Fibroblast of the aortic adventitia (primary cell): Measurements from ENCODE around the gene CRNKL1. TPM values are rescaled to one million over a fixed set of nuclear protein-coding genes. Genes with fewer than 3 reads are reported as not detected.
A peak's percentile ranks its signal among the peaks of the same experiment; 100 is the strongest.

Experiments used
- DNase-seq: peaks from one replicate; pipeline ENCODE4 v3.0.0-alpha.2; 2010; ENCODE audit warnings: low read depth
- H3K4me3 ChIP-seq: 2 replicates; pipeline ENCODE4 v1.5.1; 2011; ENCODE audit warnings: low read depth, mild to moderate bottlenecking, control low read depth, low read length, moderate library complexity
- total RNA-seq: library from RNA; depleted of rRNA; stranded (reverse); fragments of >200 nt; gene quantifications from 2 replicates; pipeline ENCODE4 v1.2.3, GENCODE V29; 2012; ENCODE audit warnings: low replicate concordance
- TF ChIP-seq, protein P1 (sequence below): IDR thresholded peaks from 2 replicates; pipeline ENCODE4 v1.5.1; 2011; ENCODE audit warnings: mild to moderate bottlenecking, low read length, control low read depth, inconsistent platforms; ENCODE audit not compliant: insufficient read depth

The CRNKL1 gene
- total RNA-seq, 1 donor, result 31.2 TPM

DNA sequence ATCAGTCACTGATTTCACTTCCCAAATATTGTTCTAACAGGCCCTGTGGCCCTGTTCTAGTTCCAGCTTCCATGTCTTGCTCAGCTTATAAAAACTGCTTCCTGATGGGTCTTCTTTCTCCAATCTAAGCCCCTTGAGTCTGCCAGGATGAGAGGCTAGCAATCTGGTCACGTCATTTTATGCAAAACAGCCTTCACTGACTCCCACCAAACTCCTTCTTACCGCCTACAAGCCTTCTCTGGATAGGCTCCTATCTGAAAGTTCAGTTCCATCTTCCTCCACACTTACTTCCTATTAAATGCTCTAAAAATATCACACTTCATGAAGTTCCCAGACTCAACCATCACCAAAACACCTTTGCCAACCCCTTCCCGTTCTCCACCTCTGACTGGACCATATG, 15.5 kb downstream of the CRNKL1 start:
- DNase-seq, result no peak
- H3K4me3 ChIP-seq, result no peak overlapping the region
- TF ChIP-seq, protein P1, sequence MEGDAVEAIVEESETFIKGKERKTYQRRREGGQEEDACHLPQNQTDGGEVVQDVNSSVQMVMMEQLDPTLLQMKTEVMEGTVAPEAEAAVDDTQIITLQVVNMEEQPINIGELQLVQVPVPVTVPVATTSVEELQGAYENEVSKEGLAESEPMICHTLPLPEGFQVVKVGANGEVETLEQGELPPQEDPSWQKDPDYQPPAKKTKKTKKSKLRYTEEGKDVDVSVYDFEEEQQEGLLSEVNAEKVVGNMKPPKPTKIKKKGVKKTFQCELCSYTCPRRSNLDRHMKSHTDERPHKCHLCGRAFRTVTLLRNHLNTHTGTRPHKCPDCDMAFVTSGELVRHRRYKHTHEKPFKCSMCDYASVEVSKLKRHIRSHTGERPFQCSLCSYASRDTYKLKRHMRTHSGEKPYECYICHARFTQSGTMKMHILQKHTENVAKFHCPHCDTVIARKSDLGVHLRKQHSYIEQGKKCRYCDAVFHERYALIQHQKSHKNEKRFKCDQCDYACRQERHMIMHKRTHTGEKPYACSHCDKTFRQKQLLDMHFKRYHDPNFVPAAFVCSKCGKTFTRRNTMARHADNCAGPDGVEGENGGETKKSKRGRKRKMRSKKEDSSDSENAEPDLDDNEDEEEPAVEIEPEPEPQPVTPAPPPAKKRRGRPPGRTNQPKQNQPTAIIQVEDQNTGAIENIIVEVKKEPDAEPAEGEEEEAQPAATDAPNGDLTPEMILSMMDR, result no peak

DNA sequence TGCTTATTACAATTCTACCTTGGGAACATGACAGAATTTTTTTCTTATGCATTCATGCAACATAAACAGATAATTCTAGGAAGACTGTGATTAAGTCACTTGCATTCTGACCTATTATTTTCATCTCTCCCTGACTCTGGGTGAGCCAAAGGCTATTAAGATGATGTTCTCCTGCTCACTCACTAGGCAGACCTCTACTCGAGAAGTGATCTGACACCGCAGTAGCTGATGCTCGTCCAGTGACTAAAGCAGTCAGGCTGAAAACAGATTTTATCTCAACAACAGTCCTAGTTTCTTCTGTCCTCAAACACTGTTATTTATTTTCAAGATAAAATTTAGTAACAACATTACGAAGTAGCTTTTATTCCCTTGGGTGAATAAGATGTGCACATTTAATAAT, 17.8 kb downstream of the CRNKL1 start:
- H3K4me3 ChIP-seq, result no peak overlapping the region
- no peak for DNase-seq
- TF ChIP-seq, protein P1, result no peak

DNA sequence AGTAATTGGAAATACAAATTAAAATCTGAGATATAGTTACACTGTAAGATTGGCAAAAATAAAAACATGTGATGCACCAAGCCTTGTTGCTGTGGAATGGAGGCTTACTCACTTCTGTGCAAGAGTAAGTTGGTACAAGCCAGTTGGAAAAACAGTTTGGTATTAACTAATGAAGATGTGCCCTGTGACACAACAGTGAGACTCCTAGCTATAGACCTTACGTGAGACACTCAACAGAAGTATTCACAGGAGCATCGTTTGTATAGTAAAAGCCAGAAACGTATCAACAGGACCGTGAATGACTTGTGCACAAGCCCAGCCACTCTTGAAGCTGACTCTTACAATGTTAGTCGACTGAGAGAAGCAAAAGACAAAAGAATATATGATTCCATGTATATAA, 20.5 kb downstream of the CRNKL1 start:
- H3K4me3 ChIP-seq, result no peak overlapping the region
- TF ChIP-seq, protein P1, result no peak
- DNase-seq, result no peak

DNA sequence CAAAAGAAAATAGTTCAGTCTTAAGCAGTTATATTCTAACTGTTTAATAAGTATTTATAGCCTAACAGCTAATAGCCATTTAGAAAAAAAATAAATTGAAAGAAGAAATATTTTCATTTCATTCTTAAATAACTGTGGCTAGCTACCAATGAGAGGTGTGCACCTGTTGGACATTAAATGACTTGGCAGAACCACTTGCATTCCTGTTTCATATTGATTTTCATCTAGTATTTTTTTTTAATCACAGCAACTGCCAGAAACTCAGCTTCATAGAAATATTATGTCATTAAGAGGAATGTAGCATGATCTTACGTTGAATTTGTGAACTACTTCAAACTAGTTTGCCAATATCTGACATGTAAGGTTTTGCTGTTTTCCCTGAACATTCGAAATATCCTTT, 25.0 kb downstream of the CRNKL1 start:
- DNase-seq, result no peak
- H3K4me3 ChIP-seq, result no peak overlapping the region
- TF ChIP-seq, protein P1, result no peak

DNA sequence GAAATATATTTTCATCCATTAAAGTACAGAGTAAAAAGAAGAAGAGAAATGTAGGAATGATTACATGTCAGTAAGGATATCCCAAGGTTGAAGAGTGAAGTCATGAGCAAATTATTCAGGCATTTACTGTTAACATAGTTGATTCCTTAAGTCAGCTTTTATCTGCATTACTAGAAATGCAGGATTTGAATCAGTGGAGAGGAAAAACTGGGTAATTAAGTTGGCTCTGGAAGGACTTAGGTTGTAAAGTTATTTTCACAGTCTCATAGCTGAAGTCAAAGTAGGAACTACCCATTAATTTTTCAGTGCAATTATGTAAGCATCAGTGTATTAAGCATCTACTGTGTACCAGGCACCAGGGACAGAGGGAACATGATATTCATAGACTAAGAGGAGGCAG, 27.3 kb downstream of the CRNKL1 start:
- TF ChIP-seq, protein P1, result no peak
- H3K4me3 ChIP-seq, result no peak overlapping the region
- DNase-seq, result peak; percentile 26

DNA sequence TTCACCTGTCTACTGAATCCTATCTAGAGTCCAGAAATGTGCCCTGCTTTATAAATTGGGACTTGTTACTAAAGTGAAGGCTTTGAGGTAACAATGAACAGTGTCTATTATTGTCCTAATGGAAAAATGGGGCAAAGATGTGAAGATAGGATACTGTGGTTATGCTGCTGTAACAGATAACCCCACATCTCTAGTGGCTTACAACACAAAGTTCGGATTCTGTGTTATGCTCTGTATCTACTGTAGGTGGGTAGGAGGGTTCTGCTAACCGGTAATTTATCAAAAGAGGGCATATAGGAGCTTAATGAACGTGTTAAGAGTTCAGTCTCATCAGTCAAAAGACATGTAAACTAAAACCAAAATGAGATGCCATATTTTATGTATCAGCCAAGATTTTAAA, 28.9 kb downstream of the CRNKL1 start:
- H3K4me3 ChIP-seq, result no peak overlapping the region
- DNase-seq, result no peak
- TF ChIP-seq, protein P1, result no peak

DNA sequence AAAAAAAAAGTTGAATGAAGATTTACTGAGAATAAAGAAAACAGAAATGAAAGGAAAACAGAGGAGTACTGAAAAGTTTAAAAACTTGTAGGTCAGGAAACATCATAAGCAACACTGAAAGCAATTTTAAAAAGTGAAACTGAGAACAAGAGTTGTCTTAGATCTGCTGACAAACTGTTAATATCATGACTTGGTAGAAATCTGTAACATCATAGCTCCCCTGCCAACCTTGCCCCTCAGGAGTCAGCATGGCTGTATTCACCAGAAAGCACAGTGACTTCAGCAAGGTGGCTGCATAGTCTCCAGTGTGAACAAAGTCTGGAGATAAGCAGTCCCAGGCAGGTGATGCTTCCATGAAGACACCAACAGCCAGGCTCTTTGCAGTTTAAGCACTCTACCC, 29.8 kb downstream of the CRNKL1 start:
- no peak overlapping the region for H3K4me3 ChIP-seq
- TF ChIP-seq, protein P1, result no peak
- DNase-seq, result no peak
